NB4 (cell line): Measurements from ENCODE around the gene PTPRD.

Source experiments
- DNase-seq: peaks from one replicate; pipeline ENCODE4 v3.0.0; 2010; ENCODE audit warnings: low read depth
- H3K4me3 ChIP-seq: one replicate; pipeline ENCODE4 v1.5.1; 2011; ENCODE audit warnings: mild to moderate bottlenecking, low read depth, low read length, moderate library complexity
- MYC ChIP-seq: IDR thresholded peaks from 2 replicates; pipeline ENCODE4 v1.6.1; 2011; ENCODE audit warnings: low read depth, low read length
- POLR2A ChIP-seq: IDR thresholded peaks from 2 replicates; pipeline ENCODE4 v1.6.1; 2011; ENCODE audit warnings: mild to moderate bottlenecking; ENCODE audit not compliant: insufficient read length; ENCODE audit errors: extremely low read depth
- TF ChIP-seq, protein P1 (sequence below): IDR thresholded peaks from 2 replicates; pipeline ENCODE4 v1.6.1; 2011; ENCODE audit warnings: low read depth, low read length
- TF ChIP-seq, protein P2 (sequence below): IDR thresholded peaks from one replicate; pipeline ENCODE4 v1.5.1; 2012; ENCODE audit warnings: low read depth, low read length

PTPRD gene

DNA sequence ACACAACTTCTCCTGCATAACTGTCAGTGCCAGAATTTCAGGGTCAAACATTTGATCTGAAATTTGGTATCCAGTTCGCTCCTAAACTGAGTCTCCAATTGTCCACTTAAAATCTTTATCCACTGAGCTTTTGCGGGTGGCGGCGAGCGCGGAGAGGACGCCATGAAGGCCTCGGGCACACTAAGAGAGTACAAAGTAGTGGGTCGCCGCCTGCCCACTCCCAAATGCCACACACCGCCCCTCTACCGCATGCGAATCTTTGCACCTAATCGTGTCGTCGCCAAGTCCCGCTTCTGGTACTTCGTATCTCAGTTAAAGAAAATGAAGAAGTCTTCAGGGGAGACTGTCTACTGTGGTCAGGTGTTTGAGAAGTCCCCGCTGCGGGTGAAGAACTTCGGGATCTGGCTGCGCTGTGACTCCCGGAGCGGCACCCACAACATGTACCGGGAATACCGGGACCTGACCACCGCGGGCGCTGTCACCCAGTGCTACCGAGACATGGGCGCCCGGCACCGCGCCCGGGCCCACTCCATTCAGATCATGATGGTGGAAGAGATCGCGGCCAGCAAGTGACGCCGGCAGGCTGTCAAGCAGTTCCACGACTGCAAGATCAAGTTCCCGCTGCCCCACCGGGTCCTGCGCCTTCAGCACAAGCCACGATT lies 1899.5 kb downstream of the PTPRD start:
- TF ChIP-seq, protein P1, sequence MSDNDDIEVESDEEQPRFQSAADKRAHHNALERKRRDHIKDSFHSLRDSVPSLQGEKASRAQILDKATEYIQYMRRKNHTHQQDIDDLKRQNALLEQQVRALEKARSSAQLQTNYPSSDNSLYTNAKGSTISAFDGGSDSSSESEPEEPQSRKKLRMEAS: no peak
- TF ChIP-seq, protein P2, sequence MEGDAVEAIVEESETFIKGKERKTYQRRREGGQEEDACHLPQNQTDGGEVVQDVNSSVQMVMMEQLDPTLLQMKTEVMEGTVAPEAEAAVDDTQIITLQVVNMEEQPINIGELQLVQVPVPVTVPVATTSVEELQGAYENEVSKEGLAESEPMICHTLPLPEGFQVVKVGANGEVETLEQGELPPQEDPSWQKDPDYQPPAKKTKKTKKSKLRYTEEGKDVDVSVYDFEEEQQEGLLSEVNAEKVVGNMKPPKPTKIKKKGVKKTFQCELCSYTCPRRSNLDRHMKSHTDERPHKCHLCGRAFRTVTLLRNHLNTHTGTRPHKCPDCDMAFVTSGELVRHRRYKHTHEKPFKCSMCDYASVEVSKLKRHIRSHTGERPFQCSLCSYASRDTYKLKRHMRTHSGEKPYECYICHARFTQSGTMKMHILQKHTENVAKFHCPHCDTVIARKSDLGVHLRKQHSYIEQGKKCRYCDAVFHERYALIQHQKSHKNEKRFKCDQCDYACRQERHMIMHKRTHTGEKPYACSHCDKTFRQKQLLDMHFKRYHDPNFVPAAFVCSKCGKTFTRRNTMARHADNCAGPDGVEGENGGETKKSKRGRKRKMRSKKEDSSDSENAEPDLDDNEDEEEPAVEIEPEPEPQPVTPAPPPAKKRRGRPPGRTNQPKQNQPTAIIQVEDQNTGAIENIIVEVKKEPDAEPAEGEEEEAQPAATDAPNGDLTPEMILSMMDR: no peak
- no peak for TF ChIP-seq POLR2A
- no peak overlapping the region for H3K4me3 ChIP-seq
- DNase-seq: no peak

DNA sequence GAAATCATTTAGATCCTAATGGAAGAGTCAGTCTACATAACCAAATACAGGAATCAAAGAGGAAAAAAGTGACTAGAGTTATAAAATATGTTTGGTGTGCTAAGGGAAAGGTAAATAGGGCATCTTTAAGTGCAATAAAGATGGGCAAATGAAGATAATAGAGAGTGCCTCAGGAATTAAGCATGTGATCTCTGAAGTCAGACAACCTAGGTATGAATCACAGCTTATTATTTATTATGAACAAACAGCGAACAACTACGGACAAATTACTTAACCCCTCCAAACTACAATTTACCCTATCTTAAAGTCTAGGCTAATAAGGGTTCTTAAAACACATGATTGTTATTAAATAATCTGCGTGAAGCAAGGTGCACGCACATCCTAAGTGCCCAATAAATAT lies 1903.1 kb downstream of the PTPRD start:
- no peak for DNase-seq
- TF ChIP-seq, protein P2: no peak
- TF ChIP-seq, protein P1: no peak
- TF ChIP-seq POLR2A: no peak
- no peak for TF ChIP-seq MYC
- H3K4me3 ChIP-seq: no peak overlapping the region

- no peak overlapping the region for H3K4me3 ChIP-seq
- TF ChIP-seq, protein P1: no peak
- no peak for TF ChIP-seq POLR2A
- no peak for TF ChIP-seq MYC
- TF ChIP-seq, protein P2: no peak
- no peak for DNase-seq
Measured at GRCh38 chr9:8708728-8709127, 1904.1 kb downstream of the PTPRD start.

DNA sequence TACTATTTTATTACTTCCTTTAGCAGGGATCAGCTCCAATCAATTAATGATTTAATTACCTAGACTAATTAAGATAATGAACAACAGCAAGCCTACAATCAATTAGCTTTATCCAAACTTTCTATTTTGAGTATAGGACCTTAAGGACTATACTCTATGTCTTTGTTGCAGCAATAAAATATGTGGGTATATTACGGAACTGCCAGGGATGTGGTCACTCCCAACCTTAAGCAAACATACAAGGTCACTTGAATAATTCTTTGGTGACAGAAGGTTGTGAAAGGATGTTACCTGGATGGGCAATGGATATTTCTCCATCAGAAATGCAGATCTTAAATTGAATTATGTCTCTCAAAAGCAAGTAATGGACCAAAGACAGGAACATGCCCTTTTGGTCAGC lies 1905.8 kb downstream of the PTPRD start:
- H3K4me3 ChIP-seq: no peak overlapping the region
- no peak for DNase-seq
- TF ChIP-seq POLR2A: no peak
- TF ChIP-seq, protein P1: no peak
- TF ChIP-seq MYC: no peak
- TF ChIP-seq, protein P2: no peak

- TF ChIP-seq, protein P2: no peak
- TF ChIP-seq, protein P1: no peak
- TF ChIP-seq POLR2A (no peak), MYC (no peak)
- no peak for DNase-seq
- no peak overlapping the region for H3K4me3 ChIP-seq
Measured at GRCh38 chr9:8706531-8706930, 1906.3 kb downstream of the PTPRD start.

DNA sequence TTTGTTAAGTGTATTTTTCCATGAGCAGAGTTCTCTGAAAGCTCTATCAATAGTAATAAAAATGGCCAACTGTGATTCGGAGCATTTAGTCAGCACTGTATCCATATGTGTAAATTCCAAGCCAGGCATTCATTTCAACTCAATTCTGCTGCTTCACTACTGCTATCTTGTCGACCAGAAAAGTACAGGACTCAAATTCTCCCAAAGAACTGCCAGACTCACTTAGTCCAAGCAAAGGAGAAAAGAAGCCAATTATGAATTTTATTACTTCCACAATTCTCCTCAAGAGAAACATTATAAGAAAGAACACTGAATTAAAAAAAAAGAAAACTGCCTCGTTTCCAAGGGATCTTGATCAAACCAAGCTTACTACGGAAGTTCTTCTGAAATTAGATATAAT lies 1906.9 kb downstream of the PTPRD start:
- no peak overlapping the region for H3K4me3 ChIP-seq
- DNase-seq: no peak
- TF ChIP-seq, protein P2: no peak
- TF ChIP-seq POLR2A: no peak
- TF ChIP-seq, protein P1: no peak
- no peak for TF ChIP-seq MYC
